ENCODE measurements around the gene ATXN10. TPM values are rescaled to one million over a fixed set of nuclear protein-coding genes. Genes with fewer than 3 reads are reported as not detected.
"Not testable (repeated sequence)": the region's sequence is repeated elsewhere in the genome, so short reads cannot be mapped to it uniquely, and the experiment has no call there.

ATXN10 gene
- total RNA-seq, 1 donor from 2014 or later = 138 TPM

DNA sequence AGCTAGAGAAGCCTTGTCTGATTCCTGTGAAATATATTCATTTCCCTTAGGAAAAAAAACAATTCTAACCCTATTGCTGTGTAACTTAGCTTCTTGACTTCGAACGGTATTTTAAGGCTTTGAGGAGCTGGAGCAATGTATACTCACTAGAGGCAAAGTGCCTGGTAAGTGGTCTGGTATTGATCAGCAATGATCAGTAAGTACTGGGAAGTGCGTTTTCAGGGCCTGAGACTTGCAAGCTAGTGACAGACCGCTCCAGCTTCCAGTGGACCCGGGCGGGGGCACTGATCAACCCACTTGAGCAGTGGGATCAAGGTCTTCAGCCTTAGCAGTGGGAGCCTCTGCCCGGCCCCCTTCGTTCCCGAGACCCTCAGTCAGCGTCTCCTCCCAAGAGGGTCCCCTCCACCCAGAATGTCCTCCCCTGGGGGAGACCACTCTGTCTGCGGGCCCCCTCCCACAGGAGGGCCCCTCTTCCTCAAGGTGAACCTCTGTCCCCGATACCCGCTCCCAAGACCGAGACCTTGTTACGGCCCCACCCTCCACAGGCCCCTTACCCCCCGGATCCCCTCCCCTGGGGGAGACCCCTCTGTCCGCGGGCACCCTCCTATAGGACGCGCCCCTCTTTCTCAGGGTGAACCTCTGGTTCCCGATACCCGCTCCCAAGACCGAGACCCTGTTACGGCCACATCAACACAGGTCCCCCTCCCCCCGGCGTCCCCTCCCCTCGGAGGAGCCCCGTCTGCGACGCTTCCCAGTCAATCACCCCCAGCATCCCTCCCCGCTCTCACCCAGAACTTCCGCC, 452 bp upstream of the ATXN10 start:
- intact Hi-C loops (cut with DNase I) = loop anchor here (10.0 kb wide), 1 partner anchor 256 kb away; the partner anchor contains the start of genes RIBC2 and SMC1B
- ATAC-seq (peak; percentile 10), DNase-seq (ENCODE audit: missing footprints) (no peak)

GRCh38 chr22:45672564-45673481, 1.2 kb downstream of the ATXN10 start:
- DNase-seq (ENCODE audit: missing footprints) (no peak), ATAC-seq (peak; percentile 23)
- intact Hi-C loops (cut with DNase I) = loop anchor here (10.0 kb wide), 1 partner anchor 258 kb away; the partner anchor contains the start of genes RIBC2 and SMC1B

DNA sequence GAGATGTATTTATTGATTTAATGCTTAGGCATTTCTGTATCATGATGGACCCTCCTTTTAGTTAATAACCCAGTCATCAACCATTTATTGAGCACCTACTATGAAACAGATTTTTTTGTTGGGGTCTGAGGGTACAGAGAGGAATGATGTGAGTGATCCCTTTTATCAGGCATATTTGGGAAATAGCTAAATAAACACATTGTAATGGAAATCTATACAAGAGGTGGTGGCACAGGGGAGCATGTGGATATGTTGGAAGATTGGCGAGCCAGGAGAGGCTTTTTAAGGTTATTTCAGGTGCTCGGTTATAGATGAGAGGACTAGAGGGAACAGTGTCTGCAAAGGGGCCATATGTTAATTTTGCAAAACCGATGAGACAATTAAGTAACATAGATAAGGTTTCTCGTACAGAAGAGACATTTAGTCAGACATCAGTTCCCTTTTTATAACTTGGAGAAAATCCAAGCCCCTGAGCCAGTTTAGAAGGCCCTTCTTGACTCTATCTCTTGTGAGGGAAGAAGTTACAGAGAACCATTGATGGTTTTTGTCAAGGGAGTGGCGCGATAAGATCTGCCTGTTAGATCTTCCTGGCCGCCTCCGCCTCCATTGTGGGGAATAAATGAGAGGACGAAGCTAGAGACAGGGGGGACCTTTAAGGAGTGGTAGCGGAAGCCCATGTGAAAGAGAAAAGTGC, 2.0 kb downstream of the ATXN10 start:
- DNase-seq (ENCODE audit: missing footprints) (no peak), ATAC-seq (no peak)
- intact Hi-C loops (cut with DNase I) = loop anchor here (10.0 kb wide), 1 partner anchor 259 kb away; the partner anchor contains the start of genes RIBC2 and SMC1B

DNA sequence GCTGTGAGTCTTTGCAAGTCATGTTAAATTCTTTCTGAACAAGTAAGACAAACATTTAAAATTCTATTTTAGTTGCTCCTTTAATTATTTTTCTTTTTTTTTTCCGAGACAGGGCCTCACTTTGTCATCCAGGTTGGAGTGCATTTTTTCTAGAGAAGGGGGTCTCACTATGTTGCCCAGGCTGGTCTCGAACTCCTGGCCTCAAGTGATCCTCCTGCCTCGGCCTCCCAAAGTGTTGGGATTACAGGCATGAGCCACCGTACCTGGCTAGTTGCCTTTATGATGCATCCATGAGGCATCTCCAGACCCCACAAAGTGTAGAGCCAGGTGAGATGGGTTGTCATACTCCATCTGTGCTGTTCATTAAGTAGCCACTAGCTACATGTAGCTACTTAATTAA, 4.4 kb downstream of the ATXN10 start:
- ATAC-seq = no peak
- intact Hi-C loops (cut with DNase I) = loop anchor here (10.0 kb wide), 1 partner anchor 261 kb away; the partner anchor contains the start of genes RIBC2 and SMC1B
- DNase-seq (ENCODE audit: missing footprints) = no peak

DNA sequence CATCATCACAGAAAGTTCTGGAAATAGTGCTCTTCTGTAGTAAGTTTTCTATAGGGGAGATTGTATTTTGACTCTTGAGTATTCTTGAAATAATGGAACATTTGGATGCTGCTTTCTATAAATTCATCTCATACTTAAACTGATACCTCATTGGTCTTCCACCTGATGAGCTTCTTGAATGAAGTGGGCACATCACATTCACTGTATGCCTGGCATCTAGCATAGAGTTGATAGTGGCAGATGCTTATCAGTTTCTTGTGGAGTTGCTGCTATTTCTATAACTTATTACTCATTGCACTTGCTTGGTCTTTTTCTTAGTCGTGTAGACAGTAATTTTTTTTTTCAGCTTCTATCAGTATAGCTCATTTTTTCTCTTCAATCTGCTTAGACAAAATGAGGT, 5.4 kb downstream of the ATXN10 start:
- ATAC-seq = no peak

GRCh38 chr22:45678961-45679912, 7.6 kb downstream of the ATXN10 start:
- intact Hi-C loops (cut with DNase I) = loop anchor here (10.0 kb wide), 1 partner anchor 264 kb away; the partner anchor contains the start of genes RIBC2 and SMC1B
- no peak for ATAC-seq
- DNase-seq (ENCODE audit: missing footprints) = no peak

More for the DNA sequence above, 5.4 kb downstream of the ATXN10 start:
- intact Hi-C loops (cut with DNase I) = loop anchor here (10.0 kb wide), 1 partner anchor 262 kb away; the partner anchor contains the start of genes RIBC2 and SMC1B
- DNase-seq (ENCODE audit: missing footprints) = no peak

DNA sequence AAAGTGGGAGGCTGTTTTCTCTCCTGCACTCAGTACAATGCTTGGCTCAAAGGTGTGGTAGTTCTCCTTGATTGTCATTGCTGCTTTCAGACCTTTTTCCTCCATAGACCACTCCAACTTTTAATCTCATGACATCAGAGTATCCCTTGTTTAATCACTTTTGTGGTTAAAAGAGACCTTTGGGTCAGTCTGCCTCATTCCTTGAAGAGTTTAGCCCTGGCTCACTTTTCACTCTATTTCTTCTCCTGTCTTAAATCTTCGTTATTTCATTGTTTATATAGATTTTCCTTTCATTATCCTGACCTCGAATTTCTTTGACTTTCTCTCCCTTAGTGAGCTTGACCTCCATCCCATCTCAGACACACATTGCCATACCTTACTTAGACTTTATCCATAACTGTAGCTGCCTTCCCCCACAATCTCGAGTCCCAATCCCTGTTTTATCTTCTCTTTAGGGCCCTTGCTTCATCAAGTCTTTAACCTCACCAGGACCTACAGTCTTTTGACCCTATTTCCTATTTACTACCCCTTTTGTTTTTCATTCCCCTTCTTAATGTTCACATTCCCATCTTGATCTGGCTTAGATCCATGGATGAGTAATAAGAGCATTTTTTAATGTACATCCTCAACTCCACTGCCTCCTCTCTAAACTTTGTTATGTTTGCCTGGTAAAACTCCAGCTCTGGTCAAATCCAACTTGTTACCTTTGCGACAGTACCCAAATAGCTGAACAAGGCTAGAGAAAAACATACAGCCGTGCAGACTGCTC, 9.5 kb downstream of the ATXN10 start:
- intact Hi-C loops (cut with DNase I) = no loop called here
- DNase-seq (ENCODE audit: missing footprints) (no peak), ATAC-seq (no peak)

- no peak for DNase-seq (ENCODE audit: missing footprints)
- no peak for ATAC-seq
- intact Hi-C loops (cut with DNase I) = no loop called here
Measured at GRCh38 chr22:45682064-45682463, 10.4 kb downstream of the ATXN10 start.

- DNase-seq (ENCODE audit: missing footprints); ATAC-seq; intact Hi-C loops (cut with DNase I): not testable (repeated sequence)
Measured at GRCh38 chr22:45682773-45683172, 11.1 kb downstream of the ATXN10 start.

DNA sequence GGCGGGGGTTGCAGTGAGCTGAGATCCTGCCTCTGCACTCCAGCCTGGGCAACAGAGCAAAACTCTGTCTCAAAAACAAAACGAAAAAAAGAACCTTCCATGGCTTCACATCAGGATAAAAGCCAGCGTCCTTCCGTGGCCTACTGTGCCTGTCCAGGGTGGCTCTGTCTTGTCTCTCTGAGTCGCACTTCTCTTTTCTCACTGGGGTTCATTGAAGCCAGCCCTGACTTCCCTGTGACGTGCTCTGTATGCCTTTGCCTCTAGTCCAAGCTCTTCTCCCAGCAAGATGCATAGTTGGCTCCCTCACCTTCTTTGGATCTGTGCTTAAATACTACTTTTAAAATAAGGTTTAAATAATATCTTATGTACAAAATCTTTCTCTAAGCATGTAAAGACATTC, 11.6 kb downstream of the ATXN10 start:
- intact Hi-C loops (cut with DNase I) = no loop called here
- DNase-seq (ENCODE audit: missing footprints) (no peak), ATAC-seq (no peak)

DNA sequence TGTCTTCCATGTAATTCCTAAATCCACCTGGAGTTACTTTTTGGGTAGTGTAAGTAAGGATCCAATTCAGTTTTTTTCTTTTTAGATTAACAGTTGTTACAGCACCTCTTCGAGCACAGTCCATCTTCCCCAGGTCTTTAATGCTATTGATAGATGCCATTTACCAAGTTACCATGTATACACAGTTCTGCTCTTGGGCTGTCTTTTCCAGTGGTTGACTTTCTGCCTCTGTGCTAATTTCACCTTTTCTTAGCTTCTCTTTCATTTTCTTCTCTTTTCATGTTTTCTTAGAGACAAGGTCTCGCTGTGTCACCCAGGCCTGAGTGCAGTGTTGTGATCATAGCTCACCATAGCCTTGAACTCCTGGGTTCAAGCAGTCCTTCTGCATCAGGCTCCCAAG, 12.0 kb downstream of the ATXN10 start:
- intact Hi-C loops (cut with DNase I) = no loop called here
- ATAC-seq (no peak), DNase-seq (ENCODE audit: missing footprints) (no peak)

- no peak for ATAC-seq
- intact Hi-C loops (cut with DNase I) = no loop called here
- no peak for DNase-seq (ENCODE audit: missing footprints)
Measured at GRCh38 chr22:45684169-45684568, 12.5 kb downstream of the ATXN10 start.

DNA sequence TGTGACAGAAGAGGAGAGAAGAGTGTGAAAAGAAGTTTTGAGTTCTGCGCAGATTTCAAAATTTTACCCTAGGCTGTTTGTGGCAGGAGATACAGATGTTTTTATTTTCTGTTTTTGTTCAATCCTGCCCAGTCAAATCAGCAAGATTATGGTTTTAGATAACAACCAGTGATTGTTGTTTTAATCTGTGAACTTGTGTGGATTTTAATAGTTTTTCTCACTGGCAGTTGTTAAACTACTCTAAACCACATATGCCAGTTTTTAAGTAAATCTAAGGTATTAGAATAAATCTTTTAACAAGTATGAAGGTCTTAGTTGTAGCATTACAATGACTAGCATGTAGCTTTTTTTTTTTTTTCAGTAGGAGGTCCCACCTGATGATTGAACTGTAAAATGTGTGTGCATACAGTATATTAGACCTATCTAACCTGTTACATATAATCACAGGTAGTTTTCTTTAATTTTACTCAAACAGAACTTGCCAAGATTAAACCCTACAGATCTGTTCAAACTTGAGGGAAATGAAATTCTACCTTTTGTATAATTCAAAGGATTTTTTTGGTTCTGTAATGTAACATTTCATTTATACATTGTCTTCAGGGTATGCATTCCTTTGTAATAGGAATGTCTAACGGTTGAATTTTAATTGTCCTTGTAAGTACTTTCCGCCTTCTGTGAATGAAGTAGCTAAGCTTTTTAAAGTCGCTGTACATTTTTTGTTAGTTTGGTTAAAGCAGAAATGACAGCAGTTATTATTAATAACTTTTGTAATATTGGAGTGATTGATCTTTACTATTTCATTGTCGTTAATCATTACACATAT, 13.3 kb downstream of the ATXN10 start:
- intact Hi-C loops (cut with DNase I) = no loop called here
- DNase-seq (ENCODE audit: missing footprints) (no peak), ATAC-seq (no peak)

DNA sequence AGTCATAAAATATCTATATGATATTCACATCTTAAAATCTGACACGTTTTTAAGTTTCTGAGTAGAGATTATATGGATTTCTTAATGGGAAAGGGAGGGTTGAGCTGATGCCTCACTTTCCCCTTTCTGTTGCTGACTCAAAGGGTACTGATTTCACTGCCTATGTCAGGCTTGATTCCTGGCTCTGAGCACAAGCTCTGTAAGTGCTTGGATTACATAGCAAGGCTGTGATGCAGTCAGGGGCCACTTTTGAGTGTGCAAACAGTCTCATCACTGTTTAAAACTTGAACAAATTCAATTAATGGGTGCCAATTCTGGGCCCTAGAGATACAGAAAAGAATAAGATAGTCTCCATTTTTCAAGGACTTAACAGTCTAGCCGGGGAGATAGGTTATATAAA, 14.4 kb downstream of the ATXN10 start:
- ATAC-seq (no peak), DNase-seq (ENCODE audit: missing footprints) (no peak)
- intact Hi-C loops (cut with DNase I) = no loop called here

DNA sequence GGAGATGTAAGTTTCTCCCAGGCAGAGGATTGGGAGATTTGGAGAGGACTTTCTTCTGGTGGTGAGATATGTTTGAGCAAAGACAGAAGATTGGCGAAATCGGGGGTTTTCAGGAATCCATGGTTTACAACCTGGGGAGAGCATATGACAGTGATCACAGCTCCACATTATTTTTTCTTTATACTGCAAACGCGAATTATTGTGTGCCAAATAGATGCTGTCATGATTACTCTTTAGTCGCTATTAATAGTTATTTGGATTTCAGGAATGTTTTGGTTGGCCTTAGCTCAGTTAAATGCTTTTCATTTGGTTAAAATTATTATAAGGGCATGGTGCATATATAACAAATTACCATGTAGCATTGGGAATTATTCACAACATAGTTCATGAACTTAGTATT, 15.2 kb downstream of the ATXN10 start:
- ATAC-seq = no peak
- intact Hi-C loops (cut with DNase I) = no loop called here
- no peak for DNase-seq (ENCODE audit: missing footprints)

- peak; percentile 80 for ATAC-seq
- intact Hi-C loops (cut with DNase I) = no loop called here
- DNase-seq (ENCODE audit: missing footprints) = no peak
Measured at GRCh38 chr22:45688600-45689080, 17.0 kb downstream of the ATXN10 start.
